ENCODE measurements around the gene MARK3. TPM values are rescaled to one million over a fixed set of nuclear protein-coding genes. Genes with fewer than 3 reads are reported as not detected.

Gene MARK3
- total RNA-seq, 1 donor: 79.5 TPM

DNA sequence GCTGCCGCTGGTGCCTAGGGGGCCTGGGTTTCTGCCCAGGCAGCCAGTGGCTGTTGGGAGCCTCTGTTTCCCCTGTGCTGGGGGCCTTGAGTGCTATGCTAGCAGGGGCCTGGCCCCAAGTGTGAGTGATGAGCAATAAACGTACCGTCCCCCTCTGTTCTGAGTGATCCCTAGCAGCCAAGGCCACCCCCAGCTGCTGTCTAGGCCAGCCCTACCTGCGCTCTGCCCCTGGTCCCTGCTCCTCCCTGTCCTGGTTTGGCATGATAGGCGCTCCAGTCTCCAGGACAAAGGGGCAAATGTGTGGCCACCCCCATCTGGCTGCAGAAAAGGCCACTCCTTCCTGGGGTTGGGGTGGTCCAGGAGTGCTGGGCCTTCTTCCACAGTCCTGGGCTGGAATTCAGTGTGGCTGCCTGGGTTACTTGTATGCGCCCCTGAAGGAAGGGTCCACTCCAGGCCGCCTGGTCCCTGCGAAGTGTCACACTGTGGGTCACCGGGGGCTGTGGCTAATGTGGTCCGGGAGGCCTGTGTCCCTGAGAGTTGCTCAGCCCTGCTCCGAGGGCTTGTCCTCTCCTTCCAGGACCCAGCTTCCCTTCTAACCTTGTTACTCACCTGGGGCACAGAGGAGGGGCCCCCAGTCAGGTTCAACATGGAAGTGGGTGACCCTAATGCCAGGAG lies 150.8 kb downstream of the MARK3 start:
- no peak overlapping the region for H3K4me3 ChIP-seq (ENCODE audit: low read depth, low read length)
- DNase-seq (ENCODE audit: low read depth): no peak
- no peak for TF ChIP-seq CTCF (IDR thresholded peaks at IDR 0.05; ENCODE audit: insufficient read depth, low read length)

GRCh38 chr14:103536693-103537092 lies 151.5 kb downstream of the MARK3 start:
- TF ChIP-seq CTCF (IDR thresholded peaks at IDR 0.05; ENCODE audit: insufficient read depth, low read length): no peak

DNA sequence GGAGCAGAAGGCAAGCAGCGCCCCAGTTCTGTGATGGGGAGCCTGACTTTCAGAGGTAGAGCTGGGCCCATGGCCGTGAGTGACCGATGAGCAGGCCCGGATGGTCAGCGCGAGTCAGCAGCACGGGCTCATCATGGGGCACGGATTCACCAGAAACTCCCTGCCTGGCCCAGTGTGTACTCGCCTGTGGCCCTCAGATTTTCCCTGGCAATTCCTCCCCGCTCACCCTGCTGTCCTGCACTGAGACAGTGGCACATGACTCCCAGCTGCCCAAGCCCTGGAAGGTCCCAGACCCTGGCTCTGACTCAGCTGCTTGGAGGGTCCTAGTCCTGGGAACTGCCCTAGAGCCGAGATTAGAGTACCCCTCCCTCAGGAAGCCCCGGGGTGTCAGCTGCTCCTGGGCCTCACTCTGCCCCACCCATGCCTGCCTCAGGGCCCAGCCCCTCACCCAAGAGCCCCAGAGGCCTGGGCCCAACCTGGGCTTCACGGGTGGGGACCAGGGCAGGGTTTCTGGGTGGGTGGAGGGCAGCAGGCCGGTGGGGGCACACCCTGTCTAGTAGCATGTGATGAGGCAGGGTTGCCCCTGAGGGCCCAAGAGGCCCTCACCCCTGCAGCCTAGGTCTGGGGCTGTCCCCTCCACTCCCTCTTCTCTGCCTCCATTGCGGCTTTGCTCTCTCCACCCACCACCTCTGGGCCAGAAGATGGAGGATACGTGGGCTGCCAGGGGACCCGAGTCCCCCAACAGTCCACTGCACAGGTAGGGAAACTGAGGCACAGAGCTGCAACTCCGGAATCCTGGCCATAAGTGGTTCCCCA lies 152.2 kb downstream of the MARK3 start:
- TF ChIP-seq CTCF (IDR thresholded peaks at IDR 0.05; ENCODE audit: insufficient read depth, low read length): no peak
- H3K4me3 ChIP-seq (ENCODE audit: low read depth, low read length): no peak overlapping the region
- DNase-seq (ENCODE audit: low read depth): no peak

More at GRCh38 chr14:103536693-103537092, 151.5 kb downstream of the MARK3 start:
- no peak for DNase-seq (ENCODE audit: low read depth)
- no peak overlapping the region for H3K4me3 ChIP-seq (ENCODE audit: low read depth, low read length)

GRCh38 chr14:103538291-103539055 lies 153.3 kb downstream of the MARK3 start:
- no peak for TF ChIP-seq CTCF (IDR thresholded peaks at IDR 0.05; ENCODE audit: insufficient read depth, low read length)
- no peak for DNase-seq (ENCODE audit: low read depth)
- no peak overlapping the region for H3K4me3 ChIP-seq (ENCODE audit: low read depth, low read length)

GRCh38 chr14:103539056-103539825 lies 154.0 kb downstream of the MARK3 start:
- no peak for DNase-seq (ENCODE audit: low read depth)
- no peak for TF ChIP-seq CTCF (IDR thresholded peaks at IDR 0.05; ENCODE audit: insufficient read depth, low read length)
- H3K4me3 ChIP-seq (ENCODE audit: low read depth, low read length): no peak overlapping the region
